Measurements from ENCODE around the gene VEGFA.

The VEGFA gene

DNA sequence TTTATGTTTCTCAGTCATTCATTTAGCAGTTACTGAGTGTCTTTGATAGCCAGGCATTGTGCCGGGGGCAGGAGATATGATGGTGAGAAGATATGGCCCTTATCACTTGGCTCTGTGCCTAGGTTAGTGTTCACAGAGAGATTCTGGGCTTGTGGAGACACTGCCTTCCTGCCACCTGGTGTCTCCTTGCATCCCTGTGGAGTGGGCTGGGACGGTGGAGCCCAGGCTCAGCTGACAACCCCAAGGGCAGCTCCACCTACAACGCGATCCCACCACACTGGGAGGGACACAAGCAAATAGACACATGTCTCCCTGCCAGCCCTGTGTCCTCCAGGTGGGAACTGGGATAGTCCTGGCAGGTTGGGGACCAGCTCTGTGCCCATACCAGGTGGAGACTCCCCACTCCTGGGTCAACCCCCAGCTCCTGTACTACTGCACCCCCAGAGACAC lies 30.3 kb upstream of the VEGFA start:
- no peak for DNase-seq

DNA sequence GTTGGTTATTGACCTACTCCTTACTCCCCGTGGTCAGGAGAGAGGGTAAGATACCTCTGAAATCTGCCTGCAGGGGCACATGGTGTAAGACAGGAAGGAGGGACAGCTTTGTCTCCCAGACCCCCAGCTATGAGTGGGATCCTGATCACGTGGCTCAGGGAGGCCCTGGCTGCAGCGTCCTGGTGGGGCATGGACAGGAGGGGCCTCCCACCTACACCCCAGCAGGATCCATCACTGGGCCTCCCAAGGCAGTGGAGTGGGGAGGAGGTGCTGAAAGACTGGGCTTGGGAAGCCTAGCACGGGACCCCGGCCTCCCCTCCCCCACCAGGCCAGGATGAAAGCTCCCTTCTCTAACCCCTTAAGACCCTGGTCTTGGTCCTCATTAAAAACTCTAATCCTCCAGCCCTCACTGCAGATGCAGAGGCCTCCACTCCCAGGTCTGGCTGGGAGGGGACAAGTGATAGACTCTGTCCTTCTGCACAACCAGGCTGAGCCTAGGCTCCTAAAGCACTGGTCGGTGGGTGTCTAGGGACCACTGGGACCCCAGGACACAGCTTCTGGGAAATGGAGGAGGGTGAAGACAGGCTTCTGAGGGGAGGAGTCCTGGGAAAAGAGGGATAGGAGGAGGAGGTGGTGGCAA lies 29.6 kb upstream of the VEGFA start:
- DNase-seq = no peak

DNA sequence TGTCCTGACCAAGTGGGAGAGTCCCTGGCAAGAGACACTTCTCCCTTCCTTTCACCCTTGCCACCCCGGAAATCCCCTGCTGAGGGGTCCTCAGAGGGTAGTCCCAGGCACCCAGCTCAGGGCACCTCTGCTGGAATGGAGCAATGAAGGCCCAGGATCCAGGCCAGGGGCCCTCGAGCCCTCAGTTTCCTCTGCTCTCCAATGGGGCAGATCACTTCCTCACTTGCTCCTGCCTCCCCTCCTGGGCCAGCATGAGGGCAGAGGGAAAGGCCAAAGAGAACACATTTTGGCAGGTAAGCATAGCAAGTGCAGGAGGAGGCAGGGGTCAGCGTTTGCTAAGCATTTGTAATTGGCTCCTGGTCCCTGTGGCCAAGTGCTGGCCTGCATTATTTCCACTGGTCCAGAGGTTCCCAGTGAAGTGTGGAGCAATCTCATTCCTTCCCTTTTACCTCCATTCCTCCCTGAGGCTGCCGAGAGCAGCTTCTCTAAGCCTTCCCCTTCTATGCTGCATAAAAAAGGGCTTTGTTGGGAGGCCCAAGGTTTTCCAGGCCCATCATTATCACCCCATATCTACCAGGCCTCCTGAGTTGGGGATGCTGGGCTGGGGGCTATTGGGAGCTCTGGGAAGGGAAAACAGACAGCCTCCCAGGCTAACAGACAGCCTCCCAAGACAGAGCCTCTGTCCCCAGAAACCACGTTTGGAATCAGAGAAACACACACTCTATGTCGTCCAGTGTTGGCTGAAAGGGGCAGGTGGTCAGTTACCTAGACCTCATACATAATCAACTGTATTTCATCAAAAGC lies 28.8 kb upstream of the VEGFA start:
- no peak for DNase-seq

DNA sequence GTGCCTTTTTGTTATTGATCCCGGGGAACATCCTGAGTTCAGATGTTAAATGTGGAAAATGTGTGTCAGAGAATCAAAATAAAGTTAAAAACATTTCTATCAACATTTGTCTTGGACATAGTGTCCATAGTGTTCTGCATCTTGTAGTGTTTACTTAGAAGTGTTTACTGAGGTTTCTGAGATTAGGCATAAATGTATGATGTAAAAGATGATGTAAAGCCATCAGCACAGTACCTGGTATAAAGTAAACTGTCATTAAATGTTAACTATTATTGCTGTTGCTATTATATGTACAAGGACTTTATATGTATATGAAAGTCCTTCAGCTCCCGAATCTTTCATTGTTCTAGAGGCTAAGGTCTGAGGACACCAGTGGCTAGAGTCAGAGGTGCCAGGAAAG lies 28.2 kb upstream of the VEGFA start:
- DNase-seq = no peak

DNA sequence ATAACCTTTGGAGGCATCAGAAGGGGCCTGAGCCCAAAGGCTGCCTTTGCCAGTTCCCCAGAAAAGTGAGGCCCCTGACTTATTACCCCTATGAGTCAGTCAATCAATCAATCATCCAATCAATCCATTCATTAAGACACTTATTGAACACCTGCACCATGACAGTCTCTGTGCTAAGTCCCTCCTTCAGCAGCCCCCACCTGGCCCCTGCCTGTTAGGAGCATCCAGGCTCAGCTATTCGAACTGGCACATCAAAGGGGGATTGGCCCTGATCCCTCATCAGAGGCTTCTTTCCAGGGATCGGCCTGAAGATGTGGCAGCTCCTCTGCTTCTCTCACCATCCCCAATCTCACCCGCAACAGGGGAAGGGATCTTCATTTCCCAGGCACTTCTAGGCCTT lies 27.7 kb upstream of the VEGFA start:
- no peak for DNase-seq

DNA sequence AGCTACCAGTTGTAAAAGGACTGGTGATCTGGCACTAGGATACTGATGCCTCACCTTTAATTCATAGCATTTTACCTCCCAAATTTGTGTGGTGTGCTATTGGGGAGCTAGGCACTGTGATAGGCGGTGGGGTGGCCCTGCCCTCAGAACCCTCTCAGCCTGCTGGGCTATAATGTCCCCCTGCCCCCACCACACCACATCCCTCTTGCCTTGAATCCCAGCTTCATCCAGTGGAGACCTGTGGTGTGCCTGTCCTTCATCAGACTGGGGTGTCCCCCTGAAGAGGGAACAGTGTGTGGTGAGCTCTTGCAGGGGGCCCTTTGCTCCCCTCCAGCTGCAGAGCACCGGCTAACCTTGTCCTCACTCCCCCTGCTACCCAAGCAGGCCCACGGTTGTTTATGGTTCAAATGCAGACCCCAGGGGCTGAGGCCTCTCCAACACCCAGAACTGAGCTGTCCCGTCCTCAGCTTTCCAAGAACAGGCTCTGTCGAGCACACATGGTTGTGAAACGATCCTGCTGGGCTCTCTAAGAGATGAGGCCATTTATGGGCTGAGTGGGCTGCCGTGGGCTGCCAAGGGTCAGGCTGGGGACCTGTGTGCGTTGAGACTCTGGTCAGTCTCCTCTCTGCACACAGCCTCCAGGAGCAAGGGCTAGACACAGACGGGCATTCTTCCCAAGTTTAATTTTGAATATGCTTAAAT lies 26.9 kb upstream of the VEGFA start:
- DNase-seq = no peak

DNA sequence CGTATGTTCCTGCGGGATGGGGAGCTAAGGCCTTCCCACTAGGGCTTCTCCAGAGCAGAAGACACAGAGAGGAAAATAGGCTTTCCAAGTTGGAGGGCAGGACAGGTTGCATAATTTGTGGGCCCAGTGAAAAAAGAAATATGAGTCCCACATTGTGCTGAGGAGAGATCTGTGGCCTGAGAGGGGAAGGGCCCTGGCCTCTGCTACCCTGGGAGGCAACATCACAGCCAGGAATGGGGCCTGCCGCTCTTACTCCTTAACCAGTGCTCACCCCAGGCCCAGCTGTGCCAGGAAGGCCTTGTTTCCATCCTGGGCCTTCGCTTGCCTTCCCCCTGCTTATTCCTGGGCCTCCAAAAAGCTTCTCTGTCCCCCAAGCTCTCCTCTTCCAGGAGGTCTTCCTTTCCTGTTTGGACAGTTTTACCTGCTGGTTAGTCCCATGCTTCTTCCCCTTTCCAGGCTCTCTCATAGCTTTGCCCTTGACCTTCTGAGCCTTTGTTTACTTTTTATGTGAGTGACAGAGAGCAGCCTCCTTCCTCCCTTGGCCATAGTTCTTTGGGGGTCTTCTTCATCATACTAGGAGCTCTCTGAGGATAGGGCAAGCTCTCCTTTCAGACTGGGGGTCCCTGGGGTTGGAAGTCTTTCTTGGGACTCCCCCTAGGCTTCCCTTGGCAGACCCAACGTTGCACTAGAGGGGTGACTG lies 26.2 kb upstream of the VEGFA start:
- DNase-seq = no peak

DNA sequence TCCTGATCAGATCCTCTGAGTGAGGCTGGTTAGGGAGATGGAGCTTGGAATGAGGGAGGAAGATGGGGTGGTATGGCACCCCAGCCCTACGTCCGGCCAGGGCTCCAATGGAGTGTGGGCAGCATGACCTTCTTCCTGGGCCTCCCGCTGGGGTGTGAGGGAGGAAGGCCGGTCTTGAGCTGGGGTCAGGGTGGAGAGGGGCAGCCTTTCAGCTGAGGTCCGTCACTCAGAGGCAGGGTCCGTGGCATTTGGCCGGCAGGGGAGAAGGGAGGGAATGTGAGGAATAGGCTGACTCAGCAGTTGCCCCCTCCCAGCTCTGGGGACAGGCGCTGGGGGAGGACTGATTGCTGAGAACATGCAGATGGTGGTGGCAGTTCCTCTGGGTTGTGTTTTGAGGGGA lies 25.5 kb upstream of the VEGFA start:
- no peak for DNase-seq

DNA sequence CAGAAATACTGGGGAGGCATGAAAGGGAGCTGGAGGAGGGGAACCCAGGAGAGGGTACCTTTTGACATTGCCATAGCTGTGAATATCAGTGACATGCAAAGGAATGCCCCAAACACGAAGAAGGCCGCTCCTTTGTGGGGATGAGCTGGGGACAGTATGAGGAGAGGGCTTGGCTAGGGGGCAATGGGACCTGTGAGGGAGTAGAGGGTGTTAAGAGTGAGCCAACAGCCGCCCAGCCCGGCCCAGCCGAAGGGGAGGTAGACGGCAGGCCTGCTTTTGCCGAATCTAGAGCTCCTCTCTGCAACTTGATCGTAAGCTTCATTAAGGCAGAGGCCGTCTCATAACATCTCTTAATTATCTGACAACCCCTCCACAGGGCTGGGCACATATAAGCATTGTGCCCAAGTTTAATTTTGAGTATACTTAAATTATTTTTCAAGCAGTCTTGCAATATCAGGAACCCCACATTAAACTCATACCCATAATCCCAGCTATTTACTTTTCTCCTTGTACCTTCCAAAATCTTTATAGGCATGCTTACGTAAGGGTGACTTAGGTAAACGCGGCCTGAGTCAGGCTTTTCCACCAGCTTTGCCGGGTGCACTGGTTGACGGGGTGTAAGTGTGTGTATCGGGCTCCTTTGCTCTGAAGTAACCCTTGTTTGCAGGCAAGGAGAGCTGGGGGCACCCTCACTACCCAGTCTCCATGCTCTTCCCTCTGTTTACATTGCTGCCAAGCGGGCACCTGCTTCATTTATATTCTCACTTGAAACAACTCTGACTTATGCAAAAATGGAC lies 24.9 kb upstream of the VEGFA start:
- peak; percentile 33 for DNase-seq

DNA sequence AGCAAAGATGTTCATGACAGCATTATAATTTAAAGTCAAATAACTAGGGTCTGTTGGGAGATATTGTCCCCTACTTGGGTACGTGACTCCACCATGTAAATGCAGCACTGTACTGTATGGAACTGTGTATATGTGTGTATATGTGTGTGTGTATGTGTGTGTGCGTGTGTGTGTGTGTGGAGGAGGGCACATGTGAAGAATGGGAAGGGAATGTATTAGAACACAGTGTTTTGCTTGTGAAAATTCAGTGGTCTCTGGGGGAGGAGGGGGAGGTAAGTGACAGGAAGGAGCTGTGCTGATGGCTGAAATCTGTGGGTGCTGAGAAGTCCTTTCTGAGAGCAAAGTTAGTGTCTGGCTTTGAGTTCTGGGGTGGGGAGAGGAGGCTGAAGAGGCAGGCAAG lies 23.9 kb upstream of the VEGFA start:
- no peak for DNase-seq

DNA sequence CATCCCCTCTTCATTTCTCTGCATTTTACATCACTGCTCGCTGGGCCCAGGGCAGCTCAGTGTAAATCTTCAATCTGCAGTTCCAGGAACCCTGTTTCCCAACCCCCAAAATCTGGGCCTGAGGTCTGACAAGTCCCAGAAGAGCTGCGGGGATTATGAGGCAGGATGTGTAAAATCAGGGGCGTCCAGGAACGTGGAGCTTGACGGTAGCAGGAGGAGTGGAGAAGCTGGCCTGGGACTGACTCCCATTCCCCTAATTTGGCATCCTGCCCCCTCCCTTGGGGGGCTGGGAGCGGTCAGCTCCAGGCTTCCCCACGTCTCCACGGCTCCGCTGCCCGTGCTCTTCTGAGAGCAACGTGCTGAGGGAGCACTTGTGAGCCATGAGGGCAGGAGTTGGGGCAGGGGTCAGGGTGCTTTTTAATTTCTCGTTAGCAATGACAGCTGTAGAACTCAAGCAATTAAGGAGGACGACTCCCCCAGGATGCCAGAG lies 23.4 kb upstream of the VEGFA start:
- DNase-seq = peak; percentile 9

DNA sequence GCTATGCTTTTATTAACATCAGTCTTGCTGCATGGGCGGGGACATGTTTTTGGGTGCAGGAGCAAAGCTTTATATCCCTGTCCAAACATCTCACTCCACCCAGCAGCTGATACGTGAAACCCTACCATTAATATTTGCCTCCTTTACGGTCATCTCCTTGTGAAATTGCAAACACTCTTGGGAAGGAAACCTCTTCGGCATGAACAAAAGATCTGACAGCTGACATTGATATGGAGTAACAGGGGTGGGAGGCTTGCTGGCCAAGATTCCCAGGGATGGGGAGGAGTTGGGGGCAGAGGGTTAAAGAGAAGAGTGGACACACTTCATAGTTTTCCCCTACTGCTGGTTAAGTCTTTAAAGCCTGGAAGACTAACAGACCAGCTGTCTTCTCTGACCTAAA lies 22.2 kb upstream of the VEGFA start:
- DNase-seq = no peak

DNA sequence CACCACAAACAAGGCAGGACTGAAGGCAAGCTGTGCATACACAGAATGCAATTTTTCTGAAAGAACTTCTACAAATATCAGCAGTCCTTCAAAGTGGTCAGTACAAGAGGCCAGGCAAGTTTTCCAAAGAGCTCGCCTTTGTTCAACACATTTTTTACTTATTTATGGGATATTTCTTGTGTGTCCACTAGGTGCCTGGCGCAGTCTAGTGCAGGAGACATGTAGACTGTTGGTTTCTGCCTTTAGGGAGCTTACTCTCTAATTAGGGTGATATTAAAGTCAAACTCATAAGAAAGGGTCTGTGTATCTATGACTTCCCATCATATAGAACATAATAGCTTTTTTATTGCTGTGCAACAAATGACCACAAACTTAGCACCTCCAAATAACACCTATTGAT lies 21.2 kb upstream of the VEGFA start:
- DNase-seq = no peak

DNA sequence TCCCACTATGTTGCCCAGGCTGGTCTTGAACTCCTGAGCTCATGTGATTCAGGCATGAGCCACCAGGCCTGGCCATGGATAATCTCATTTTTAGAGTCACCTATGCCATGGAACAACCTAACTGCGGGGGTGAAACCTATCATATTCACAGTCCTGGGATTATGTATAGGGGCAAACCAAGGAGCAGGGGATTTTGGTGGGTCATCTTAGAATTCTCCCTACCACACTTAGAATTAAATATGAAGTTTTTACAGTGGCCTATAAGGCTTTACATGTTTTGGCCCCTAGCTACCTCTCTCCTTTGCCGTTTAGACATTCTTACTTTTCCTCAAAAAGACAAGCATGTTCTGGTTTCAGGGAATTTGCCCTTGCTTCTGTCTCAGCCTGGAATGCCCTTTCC lies 20.6 kb upstream of the VEGFA start:
- peak; percentile 1 for DNase-seq

DNA sequence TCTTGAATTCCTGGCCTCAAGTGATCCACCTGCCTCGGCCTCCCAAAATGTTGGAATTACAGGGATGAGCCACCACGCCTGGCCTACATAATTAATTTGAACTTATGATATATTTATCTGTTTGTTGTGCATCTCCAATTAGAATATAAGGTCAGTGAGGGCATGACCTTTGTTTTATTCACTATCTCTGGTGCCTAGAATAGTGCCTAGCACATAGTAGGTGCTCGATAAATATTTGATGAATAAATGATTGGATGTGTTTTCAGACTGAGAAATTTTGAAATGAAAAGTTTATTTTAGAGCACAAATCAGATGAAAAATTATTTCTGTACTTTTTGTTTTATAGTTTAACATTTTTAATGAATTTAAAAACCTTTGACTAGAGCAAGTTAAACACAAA lies 19.4 kb upstream of the VEGFA start:
- DNase-seq = no peak

DNA sequence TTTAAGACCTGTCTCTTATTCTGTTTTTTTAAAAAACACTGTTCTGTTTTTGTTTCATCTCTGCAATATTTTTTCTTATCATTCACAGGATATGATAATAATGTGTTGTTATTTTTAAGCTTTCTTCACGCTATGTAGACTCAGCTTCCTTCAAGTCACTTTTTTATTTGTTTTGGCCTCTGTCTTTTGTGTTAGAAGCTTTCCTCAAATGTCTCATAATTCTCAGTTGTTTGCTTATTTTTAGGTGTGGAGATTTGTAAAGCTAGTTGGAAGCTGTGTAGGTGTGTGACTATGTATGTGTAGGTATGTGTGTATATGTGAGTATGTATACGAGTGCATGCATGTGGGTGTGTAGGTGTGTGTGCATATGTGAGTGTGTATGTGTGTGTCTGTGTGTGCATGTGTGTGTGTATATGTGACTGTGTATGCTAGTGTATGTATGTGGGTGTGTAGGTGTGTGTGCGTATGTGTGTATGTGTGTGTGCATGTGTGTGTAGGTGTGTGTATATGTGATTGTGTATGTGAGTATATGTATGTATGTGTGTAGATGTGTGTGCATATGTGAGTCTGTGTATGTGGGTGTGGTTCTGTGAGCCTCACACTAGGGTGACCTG lies 16.3 kb upstream of the VEGFA start:
- DNase-seq = no peak

DNA sequence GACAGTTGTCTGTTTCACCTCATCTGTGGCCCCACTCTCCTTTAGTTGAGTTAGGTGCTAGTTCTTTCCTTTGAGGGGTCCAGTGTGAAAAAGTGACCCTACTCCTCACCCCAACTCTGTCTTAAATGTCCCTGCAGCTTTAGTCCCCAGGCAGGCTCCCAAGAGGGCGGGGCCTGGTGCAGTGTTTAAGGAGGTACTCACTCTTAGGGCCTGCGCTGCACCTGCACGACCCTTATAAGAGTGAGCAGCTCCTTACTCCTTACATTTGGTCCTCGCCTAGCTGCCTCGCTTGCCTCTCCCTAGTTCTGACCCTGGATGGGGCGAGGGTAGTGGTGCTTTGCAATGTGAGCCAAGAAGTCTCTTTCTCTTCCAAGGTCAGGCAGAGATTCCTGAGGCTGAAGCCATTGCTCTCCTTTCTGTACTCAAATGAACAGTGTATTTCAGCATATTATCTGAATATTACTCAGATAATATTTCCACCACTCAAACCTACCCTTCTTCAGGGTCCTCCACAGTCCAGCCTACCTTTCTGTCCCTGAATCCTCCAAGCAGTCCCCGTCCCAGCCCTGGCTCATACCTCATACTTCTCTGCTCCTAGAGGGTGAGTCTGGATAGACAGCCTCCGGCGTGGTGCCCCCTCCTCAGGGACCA lies 11.9 kb upstream of the VEGFA start:
- no peak for DNase-seq

DNA sequence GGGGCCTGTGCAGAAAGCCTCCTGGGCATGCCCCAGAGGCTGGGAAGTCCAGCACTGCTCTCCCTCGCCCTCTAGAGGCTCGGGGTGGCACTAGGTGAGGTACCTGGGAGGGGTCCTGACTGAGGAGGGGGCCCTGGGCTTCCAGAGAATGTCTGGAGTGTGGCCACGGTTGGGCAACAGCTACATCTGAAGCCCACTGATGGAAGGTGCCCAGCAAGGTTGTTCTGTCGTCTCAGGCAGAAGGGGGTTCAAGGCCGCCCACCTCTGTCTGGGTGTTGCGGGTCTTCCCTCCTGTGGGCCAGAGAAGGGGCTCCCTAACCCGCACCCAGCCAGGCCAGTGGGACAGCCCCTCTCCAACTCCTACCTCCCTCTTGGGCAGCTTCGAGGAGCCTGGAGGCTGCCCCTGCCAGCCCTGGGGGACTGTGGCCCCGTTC lies 11.4 kb upstream of the VEGFA start:
- no peak for DNase-seq

DNA sequence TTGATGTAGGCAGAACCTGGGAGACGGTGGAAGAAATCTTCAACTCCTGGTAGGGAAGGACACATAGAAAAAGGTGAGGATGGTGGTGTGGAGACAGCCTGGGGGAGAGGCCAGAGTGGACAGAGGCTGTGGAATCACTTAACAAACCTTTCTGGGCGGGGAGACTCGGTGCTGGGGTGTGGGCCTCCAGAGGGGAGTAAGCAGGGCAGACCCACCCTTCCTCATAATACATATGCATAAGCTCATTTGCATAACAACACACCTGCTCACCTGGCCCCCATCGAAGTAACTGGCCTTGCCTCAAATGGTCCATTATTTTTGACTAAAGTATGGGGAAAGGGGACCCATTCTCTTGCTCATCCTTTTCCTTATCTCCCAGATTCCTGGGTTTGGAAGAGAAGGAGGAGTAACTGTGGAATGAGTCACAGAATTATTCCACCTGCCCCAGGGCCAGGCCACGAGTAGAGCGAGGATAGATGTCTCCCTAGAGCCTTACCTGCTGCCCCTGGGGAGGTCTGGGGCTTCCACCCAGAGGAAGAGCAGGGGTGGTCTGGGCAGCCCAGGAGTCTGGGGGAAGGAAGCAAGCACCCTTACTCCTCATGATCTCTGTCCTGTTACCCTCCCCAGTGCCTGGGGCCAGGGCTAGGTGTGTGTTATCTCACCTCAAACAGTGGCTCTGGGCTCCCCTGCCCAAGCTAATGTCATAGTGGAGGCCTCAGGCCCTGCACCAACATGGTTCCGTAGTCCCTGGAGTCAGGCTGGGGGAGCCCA lies 10.7 kb upstream of the VEGFA start:
- no peak for DNase-seq

DNA sequence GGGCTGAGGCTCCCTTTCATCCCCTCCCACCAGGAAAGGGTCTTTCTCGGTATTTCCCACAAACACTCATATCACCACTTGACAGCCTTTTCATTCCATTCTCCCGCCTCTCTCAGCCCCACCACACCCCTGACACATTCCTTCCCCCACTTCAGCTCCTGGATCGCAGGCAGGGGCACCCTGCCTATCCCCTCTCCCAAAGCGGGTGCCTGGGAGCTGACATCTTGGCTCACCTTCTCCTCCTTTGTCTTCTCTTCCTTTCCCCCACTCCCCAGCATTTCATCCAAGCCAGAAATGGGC lies 10.2 kb upstream of the VEGFA start:
- DNase-seq = no peak

All from activated CD8-positive, alpha-beta memory T cell treated with anti-CD3 and anti-CD28 coated beads for 24 hours (primary cell).